Keratinocyte (primary cell): Measurements from ENCODE around the gene ZNF235. TPM values are rescaled to one million over a fixed set of nuclear protein-coding genes. Genes with fewer than 3 reads are reported as not detected.

Experiments used
- DNase-seq: peaks from one replicate; pipeline ENCODE4 v3.0.0-alpha.2; 2011; ENCODE audit warnings: low read depth, missing footprints, low spot score
- FAIRE-seq: peaks from 2 replicates; lab custom pipeline; 2011; peaks lifted over from hg19 to GRCh38; lab: Jason Lieb, UNC
- H2AFZ ChIP-seq: 2 replicates; pipeline ENCODE4 v1.6.0; 2012; ENCODE audit warnings: low read length, control low read depth, inconsistent platforms; ENCODE audit not compliant: control insufficient read depth
- H3K27ac ChIP-seq: 2 replicates; pipeline ENCODE4 v1.5.1; 2011; ENCODE audit warnings: low read length; ENCODE audit not compliant: control insufficient read depth, insufficient read depth
- H3K27me3 ChIP-seq: 3 replicates; pipeline ENCODE4 v1.6.0; 2011; ENCODE audit warnings: low read length; ENCODE audit not compliant: control insufficient read depth, insufficient read depth; ENCODE audit errors: extremely low read depth
- H3K36me3 ChIP-seq, 2 experiments: 2 replicates in 1 of 2; 3 replicates in 1 of 2; pipeline ENCODE4 v1.5.1; 2011; ENCODE audit warnings: low read length in 2 of 2, mild to moderate bottlenecking in 1 of 2; ENCODE audit not compliant: control insufficient read depth in 2 of 2, insufficient read depth in 2 of 2; ENCODE audit errors: extremely low read depth in 1 of 2
- H3K4me1 ChIP-seq: 3 replicates; pipeline ENCODE4 v1.5.1; 2011; ENCODE audit warnings: low read length; ENCODE audit not compliant: control insufficient read depth, insufficient read depth; ENCODE audit errors: extremely low read depth
- H3K4me2 ChIP-seq: 3 replicates; pipeline ENCODE4 v1.6.0; 2011; ENCODE audit warnings: low read depth, low read length; ENCODE audit not compliant: control insufficient read depth, insufficient read depth; ENCODE audit errors: extremely low read depth
- H3K4me3 ChIP-seq, 3 experiments: fragments of 200-600 bp in 1 of 3; sonication (generic) in 1 of 3; 2 replicates in 2 of 3; 3 replicates in 1 of 3; pipeline ENCODE4 v1.5.1; 2011 to 2016; ENCODE audit warnings: low read length in 3 of 3, mild to moderate bottlenecking in 3 of 3, control low read depth in 2 of 3, inconsistent platforms in 1 of 3, low read depth in 1 of 3, mixed read lengths in 1 of 3, mixed run types in 1 of 3, moderate library complexity in 1 of 3; ENCODE audit not compliant: control insufficient read depth in 2 of 3, insufficient read depth in 2 of 3; ENCODE audit errors: extremely low read depth in 1 of 3
- H3K79me2 ChIP-seq: 2 replicates; pipeline ENCODE4 v1.6.0; 2012; ENCODE audit warnings: low read length; ENCODE audit not compliant: control insufficient read depth, insufficient read depth
- H3K9ac ChIP-seq: 3 replicates; pipeline ENCODE4 v1.6.0; 2011; ENCODE audit warnings: low read length; ENCODE audit not compliant: control insufficient read depth, insufficient read depth; ENCODE audit errors: extremely low read depth
- H3K9me1 ChIP-seq: 3 replicates; pipeline ENCODE4 v1.6.0; 2011; ENCODE audit warnings: low read length; ENCODE audit not compliant: control insufficient read depth, insufficient read depth; ENCODE audit errors: extremely low read depth
- H3K9me3 ChIP-seq: 2 replicates; pipeline ENCODE4 v1.5.1; 2012; ENCODE audit warnings: low read depth, low read length; ENCODE audit not compliant: control insufficient read depth
- H4K20me1 ChIP-seq: 3 replicates; pipeline ENCODE4 v1.6.0; 2011; ENCODE audit warnings: low read length; ENCODE audit not compliant: control insufficient read depth, insufficient read depth; ENCODE audit errors: extremely low read depth
- CTCF ChIP-seq, 3 experiments: IDR thresholded peaks in 1 of 3; conservative IDR thresholded peaks in 1 of 3; optimal IDR thresholded peaks in 1 of 3; 2 replicates in 2 of 3; 3 replicates in 1 of 3; pipeline versions ENCODE3 to v1.5.1; 2011; ENCODE audit warnings: low read length in 3 of 3, mild to moderate bottlenecking in 3 of 3, moderate library complexity in 2 of 3, control low read depth in 1 of 3, inconsistent platforms in 1 of 3; ENCODE audit not compliant: insufficient read depth in 2 of 3; ENCODE audit errors: extremely low read depth in 1 of 3
- EZH2 ChIP-seq: IDR thresholded peaks from one replicate; pipeline ENCODE4 v1.6.1; 2012; ENCODE audit warnings: inconsistent platforms, mild to moderate bottlenecking, low read length, moderate library complexity
- dilution Hi-C: fragments of 300-500 bp; cut with MboI; formaldehyde crosslinking; loops from one replicate; pipeline ENCODE4 v1.7.0; 2020; ENCODE audit warnings: low sequenced_read_pairs; ENCODE audit not compliant: extremely low pct_ligation_motif_present
- polyA plus RNA-seq, 5 experiments: library from polyadenylated mRNA; depleted of rRNA in 3 of 5; stranded (reverse) in 3 of 5; stranded (forward) in 1 of 5; unstranded in 1 of 5; fragments of >200 nt; gene quantifications; 1 replicate in 1 of 5; 2 replicates in 3 of 5; 3 replicates in 1 of 5; pipeline versions ENCODE4 v1.2.1 to v1.2.3, GENCODE V29; 2011 to 2012; ENCODE audit warnings: missing spikeins in 2 of 5, low read depth in 1 of 5, low replicate concordance in 1 of 5

ZNF235 gene
- polyA plus RNA-seq, 1 donor (not counting 4 experiments of a cell fraction or from before 2014, with no cell fraction given), result 6.1 TPM

- no peak overlapping the region for H3K9ac ChIP-seq
- H3K36me3 ChIP-seq, result peaks cover 3 to 4% of the 10 kb centered on the region in 2 experiments
- peaks cover 30% of the 10 kb centered on the region for H3K4me1 ChIP-seq
- H3K79me2 ChIP-seq, result no peaks in the 10 kb centered on the region
- no peaks in the 10 kb centered on the region for H4K20me1 ChIP-seq
- H3K27ac ChIP-seq, result peak overlapping the region; percentile 55
- no peaks in the 10 kb centered on the region for H3K27me3 ChIP-seq
- no peaks in the 10 kb centered on the region for H3K9me3 ChIP-seq
- peak; percentile 79 for FAIRE-seq
- H3K9me1 ChIP-seq, result no peaks in the 10 kb centered on the region
- dilution Hi-C loops, result no loop called here
- TF ChIP-seq CTCF (optimal IDR thresholded peaks at IDR 0.05 in 1 of 3, IDR thresholded peaks at IDR 0.05 in 1 of 3, conservative IDR thresholded peaks at IDR 0.05 in 1 of 3; ENCODE audit: extremely low read depth in 1 of 3, insufficient read depth in 2 of 3, low read length in 3 of 3) (no peak), EZH2 (no peak)
- H3K4me2 ChIP-seq, result no peak overlapping the region
- H2AFZ ChIP-seq, result no peak overlapping the region
- no peak overlapping the region for H3K4me3 ChIP-seq
- DNase-seq, result no peak
These were observed 22.0 kb downstream of the ZNF235 start for GRCh38 chr19:44282846-44283245.

GRCh38 chr19:44280916-44281315, 23.9 kb downstream of the ZNF235 start:
- Histone ChIP-seq H3K9me1 (no peaks in the 10 kb centered on the region), H3K9me3 (no peaks in the 10 kb centered on the region), H3K4me2 (no peak overlapping the region), H3K4me1 (peaks cover 40% of the 10 kb centered on the region), H4K20me1 (no peaks in the 10 kb centered on the region), H3K79me2 (no peaks in the 10 kb centered on the region), H3K4me3 (no peak overlapping the region), H3K27me3 (no peaks in the 10 kb centered on the region), H2AFZ (no peak overlapping the region), H3K9ac (no peak overlapping the region), H3K27ac (peak overlapping the region; percentile 25), H3K36me3 (peaks cover 0 to 1% of the 10 kb centered on the region in 2 experiments)
- dilution Hi-C loops, result no loop called here
- FAIRE-seq (no peak), DNase-seq (no peak)
- TF ChIP-seq EZH2 (no peak), CTCF (optimal IDR thresholded peaks at IDR 0.05 in 1 of 3, IDR thresholded peaks at IDR 0.05 in 1 of 3, conservative IDR thresholded peaks at IDR 0.05 in 1 of 3; ENCODE audit: extremely low read depth in 1 of 3, insufficient read depth in 2 of 3, low read length in 3 of 3) (no peak)
